HG02943 (cell line): ENCODE results near the gene TMEM87B.

Source experiments
- ATAC-seq: cut with Tn5 transposase; IDR thresholded peaks from one replicate; pipeline ENCODE4 v1.9.1; 2021; ENCODE audit warnings: mild to moderate bottlenecking, low read depth, moderate library complexity; ENCODE audit not compliant: unreplicated experiment

The TMEM87B gene

DNA sequence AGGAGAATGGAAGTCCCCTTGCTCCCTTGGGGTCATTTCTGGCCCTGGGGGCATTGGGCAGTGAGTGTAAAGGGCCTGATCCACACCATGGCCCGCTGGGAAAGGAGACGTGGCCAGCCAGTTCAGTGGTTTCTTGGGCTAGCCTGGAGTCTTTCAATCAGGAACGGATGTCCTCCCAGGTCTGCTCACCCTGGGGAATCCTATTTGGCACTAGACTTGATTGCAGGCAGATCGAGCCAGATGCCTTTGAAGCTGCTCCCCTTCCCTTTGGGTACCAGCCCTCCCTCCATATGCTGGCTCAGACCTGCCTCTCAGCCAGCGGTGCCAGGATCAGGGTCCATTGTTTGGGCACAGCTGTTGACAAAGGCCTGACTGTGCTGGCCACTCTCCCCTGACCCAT lies 94.1 kb downstream of the TMEM87B start:
- ATAC-seq = no peak

DNA sequence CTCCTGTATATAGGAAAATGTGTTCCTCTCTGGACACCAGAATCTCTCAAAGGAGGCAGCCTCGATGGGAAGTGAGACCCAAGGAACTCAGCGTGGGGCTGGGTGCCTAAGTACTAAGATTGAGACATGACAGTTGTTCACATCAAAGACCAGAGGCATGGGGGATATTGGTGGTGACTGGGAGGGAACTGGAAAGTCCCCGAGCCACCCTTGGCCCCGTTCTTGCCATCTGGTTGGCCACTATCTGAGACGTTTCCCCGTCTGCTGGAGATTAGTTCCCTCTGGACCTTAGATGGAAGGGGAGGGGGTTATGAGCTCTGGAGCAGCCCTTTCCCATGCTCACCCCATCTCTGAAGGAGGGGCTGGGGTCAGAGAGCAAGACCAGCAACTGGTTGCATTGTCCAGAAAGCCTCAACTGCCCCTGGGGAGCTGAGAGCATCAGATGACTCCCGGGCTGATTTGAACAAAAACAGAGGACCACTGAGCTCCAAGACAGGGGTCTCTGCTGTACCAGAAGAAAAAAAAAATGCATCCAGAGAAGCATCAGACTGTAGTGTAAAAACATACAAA lies 94.9 kb downstream of the TMEM87B start:
- ATAC-seq = no peak

DNA sequence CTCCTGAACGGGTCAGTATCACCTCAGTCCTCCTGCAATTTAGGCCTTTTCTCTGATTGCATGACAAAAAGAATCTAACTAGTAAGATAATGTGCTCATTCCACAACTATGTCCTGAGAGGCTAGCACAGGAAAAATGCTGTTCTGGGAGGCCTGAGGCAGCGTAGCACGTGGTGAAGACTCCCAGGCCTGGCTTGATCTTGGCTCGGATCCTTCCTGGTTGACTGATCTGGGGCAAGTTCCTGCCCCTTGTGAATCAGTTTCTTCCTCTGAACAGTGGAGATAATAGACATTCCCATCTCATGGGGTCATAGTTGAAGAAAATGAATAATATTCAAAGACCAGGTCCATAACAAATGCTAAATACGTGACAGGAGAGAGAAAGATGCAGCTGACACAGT lies 95.4 kb downstream of the TMEM87B start:
- no peak for ATAC-seq

DNA sequence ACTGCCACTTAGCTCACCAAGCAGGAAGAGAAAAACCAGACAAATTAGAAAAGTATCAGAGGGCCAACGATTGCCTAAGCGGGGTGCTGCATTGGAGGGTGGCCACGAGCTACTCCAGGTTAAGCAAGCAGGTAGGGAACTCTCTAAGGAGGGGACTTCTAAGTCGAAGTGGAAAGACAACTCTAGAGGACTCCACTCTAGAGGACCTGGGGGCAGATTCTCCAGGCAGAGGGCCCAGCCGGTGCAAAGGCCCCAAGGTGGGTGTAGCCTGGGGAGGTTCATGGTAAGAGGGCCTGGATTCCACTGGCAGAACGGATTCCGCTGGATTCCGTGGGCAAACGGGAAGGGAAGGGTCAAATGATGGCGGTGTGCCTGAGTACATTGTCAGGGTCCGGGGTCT lies 95.8 kb downstream of the TMEM87B start:
- no peak for ATAC-seq

DNA sequence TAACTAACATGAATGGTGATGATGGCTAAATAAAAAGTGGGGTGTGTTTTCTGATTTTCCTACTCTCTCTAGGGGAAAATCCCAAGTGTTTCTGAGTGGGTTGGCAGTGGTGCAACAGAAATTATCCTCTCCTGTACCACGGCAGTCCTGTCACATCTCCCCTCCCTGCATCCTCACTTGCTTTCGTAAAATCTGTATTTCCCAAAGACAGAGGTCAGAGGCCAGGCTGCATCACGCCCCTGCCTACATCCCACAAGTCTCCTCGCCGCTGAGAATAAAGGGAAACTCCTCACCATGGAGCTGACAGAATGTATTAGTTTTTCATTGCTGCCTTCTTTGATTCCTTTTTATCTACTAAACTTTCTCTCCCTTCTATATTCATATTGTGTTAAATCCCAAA lies 96.2 kb downstream of the TMEM87B start:
- ATAC-seq = no peak

DNA sequence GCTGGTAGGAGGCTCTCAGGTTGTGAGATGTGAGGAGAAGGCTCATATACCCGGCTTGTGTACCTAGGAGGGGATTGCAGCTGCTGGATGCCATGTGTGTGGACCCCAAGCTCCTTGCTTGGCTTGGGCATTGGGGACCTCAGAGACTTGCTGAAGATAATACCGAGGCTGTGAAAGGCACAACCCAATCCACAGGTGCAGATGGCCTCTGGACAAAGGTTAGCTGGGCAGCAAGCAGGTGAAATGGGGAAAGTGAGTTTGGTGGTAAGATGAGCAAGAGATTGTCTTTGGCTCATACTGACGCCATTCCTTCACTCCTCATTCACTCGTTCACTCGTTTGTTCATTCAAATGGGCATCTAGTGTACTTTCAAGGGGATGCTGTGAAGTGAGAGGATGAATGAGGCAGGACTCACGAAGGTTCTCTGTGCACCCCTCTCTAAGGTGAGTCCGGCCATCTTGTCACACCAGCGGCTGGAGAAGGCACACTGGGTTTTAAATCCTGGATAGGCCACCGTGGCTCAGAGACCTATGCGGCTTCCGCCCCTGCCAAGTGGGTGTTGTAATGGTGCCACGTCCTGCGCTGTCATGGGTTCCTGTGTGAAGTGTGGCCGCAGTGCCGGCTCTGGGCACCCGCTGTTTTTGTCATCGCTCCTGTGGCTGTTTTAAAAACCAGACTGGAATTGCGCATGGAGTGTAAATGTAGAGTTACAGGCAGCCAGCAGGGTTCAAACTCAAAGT lies 96.8 kb downstream of the TMEM87B start:
- no peak for ATAC-seq

DNA sequence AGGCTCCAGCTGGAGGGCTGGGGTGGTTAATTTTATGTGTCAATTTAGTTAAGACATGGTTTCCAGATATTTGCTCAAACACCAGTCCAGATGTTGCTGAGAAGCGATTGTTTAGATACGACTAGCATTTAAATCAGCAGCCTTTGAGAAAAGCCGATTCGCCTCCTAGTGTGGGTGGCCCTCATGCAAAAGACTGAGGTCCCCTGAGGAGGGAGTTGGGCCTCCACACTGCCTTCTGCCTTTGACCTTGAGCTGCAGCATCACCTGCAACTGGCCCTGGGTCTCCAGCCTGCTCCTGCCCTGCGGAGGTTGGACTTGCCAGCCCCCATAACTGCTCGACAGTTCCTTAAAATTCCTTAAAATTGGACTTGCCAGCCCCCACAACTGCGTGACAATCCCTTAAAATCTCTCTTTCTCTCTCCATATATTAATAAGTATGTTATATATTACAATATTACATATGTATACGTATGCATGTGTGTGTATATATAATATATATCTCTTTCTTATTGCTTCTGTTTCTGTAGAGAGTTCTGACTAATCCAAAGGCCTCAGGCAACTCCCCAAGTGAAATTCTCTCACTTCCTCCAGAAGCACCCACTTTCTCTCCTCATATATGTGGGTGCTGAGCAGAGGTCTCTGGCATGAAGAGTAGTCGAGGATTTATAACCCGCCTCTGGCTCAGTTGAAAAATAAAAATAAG lies 97.6 kb downstream of the TMEM87B start:
- no peak for ATAC-seq

DNA sequence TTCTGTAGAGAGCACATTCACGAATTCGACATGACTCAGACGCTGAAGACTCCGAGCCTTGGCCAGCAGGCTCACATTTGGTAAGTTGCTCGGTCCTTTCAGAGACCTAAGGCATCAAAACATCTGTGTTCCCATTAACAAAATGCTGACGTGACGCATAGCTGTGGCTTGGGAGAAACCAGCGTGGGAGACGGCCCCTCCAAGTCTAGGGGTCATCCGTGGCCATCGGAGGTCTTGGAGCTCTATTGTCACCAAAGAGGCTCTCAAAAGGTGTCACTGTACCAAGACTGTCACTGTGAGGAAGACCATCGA lies 98.1 kb downstream of the TMEM87B start:
- no peak for ATAC-seq

DNA sequence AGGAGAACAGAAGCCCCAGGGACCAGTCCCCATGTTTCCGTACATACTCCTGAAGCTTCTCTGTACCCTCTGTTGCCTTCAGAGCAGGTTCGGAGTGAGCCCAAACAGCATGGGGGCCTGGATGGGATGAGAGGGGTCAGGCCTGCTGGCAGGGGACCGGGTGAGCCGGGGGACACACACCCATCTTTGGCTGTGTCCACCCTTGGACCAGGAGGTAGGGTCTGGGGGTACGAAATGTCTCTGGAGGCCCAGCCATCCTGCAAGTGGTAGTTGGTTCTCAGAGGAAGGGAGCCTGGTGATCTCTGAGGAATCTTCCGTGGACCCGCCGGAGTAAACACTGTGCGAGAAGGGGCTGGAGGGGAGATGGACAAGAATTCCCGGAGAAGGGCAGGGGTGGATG lies 98.4 kb downstream of the TMEM87B start:
- ATAC-seq = no peak

DNA sequence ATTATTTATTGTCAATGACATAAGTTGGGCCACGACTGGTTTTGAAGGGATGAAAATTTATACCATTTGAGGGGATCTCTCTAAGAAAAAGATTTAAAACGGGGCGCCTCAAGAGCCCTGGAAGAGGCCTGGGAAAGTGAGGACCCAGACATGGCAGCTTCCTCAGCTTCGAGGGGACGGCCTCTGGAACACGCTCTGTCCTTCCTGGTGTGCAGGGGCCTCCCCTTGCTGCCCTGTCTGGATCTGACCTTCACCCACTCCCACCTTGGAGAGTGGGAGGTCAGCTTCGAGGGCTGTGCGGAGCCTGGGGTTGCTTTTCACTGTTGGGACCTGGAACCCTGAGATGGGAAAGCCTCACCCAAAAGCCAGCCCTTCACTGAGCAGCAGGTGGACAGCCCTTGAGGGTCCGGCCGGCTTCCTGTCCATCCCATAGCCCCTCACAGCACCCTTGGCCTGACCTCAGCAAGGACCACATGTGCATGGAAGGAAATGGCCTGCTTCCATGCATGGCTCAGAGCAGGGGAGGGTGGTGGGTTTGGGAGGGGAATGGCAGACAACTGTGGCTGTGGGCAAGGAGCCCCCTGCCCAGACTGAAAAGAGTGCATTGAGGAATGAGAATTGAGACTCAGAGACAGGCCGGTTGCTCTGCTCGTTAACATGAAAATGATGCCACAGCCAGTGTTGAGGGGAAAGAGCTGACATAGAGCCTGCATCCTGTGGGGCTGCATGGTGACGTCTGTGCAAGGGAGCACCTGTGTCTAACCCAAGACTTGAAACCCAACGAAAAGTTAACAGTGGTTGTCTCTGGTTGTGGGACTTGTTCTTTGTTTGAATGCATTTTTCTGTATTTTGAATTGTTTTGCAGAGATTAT lies 99.4 kb downstream of the TMEM87B start:
- ATAC-seq = no peak

DNA sequence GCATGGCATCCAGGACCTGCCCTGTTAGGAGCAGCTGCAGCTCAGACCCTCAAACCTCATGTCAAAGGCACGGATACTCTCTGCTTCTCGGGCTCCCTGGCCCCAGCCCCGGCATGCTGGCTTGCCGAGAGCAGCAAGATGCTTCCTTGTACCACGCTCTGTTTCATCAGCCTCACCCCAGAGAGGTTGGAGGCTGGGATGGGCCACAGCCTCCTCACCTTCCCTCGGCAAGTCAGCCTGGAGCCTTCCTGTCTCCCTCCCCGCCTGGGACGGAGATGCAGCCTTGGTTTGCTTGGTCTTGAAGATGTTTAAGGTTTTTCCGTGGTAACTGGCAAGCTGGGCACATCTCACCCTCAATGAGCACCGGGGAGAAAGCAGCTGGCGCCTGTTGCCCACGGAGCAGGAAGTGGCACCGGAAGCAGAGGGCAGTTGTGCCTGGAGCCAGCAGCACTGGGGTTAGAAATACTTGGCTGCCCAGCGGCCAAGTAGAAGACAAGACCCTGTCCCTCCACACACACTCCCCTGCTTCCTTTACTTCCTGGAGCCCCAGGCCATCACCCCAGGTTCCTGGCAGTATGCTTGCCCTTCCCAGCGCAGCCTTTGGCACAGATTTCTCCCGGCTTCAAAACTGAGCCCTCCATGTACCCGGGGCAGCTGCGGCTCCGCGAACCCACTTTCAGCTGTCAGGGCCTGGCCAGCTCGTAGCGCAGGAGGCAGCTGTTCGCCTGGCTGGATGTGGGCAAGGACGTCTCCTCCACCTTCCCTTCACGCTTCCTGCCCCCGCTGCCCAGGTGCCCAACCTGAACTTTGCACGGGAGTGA lies 100.5 kb downstream of the TMEM87B start:
- no peak for ATAC-seq

DNA sequence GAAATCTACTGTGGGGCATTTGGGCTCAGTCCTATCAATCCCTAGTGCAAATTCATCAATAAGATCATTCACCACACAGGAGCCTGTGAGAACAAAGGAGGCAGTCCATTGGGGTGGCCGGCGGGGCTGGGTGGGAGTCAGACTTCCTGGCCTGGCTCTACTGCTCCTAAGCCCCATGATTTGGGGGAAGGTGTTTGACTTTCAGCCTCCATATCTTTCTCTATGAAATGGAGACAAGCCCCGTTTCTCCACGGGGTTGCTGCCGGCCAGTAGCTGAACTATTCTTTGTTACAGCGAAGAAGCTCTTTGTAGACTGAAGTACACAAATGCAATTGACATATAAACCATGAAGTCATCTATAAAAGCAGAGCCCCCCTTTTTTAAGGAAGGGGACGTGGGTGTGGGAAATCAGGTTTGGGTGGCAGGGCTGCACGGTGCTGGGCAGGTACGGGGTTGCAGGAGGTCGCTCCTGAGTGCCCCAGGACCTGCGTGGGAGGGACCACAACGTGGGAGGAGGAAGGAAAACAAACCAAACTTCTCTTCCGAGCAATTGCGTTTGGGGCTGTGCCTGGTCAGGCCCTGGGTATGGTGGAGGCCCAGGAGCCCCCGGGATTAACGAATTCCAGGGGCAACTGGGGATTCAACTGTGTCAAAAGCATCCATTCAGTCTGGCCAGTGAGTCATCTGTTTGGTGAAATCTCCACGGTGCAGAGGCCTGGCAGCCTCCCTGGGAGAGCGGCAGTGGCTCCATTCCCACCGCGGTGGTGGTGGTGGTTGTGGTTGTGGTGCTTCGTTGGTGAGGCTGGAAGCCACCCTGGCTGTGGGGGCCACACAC lies 101.3 kb downstream of the TMEM87B start:
- ATAC-seq = no peak

DNA sequence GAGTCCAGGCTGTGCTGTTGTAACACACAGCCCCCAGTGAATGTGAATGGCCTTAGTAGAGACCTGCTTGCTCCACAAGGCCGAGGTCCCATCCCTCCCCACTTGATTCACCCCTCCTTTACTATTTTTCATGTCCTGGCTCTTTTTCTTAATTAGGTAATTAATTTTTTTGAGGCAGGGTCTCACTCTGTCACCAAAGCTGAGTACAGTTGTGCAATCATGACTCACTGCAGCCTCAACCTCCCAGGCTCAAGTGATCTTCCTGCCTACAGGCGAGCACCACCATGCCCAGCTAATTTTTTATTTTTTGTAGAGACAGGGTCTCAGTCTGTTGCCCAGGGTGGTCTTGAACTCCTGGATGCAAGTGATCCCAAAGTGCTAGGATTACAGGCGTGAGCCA lies 102.4 kb downstream of the TMEM87B start:
- ATAC-seq = no peak

DNA sequence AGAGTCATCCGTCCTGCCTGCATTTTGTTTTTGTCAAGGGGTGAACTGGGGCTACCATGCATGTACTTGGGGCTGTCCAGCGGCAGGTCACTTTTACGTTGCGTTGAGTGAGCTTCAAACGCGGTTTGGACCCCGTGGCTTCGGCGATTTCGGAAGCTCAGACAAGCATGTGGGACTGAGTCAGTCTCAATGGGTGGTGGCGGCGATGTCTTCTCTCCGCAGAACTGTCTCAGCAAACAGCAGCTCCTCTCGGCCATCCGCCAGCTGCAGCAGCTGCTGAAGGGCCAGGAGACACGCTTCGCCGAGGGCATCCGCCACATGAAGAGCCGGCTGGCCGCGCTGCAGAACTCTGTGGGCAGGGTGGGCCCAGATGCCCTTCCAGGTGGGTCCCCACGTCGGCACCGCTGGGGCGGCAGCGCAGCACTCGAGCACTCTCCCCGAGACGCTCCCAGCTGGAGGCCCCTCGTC lies 104.4 kb downstream of the TMEM87B start:
- no peak for ATAC-seq

DNA sequence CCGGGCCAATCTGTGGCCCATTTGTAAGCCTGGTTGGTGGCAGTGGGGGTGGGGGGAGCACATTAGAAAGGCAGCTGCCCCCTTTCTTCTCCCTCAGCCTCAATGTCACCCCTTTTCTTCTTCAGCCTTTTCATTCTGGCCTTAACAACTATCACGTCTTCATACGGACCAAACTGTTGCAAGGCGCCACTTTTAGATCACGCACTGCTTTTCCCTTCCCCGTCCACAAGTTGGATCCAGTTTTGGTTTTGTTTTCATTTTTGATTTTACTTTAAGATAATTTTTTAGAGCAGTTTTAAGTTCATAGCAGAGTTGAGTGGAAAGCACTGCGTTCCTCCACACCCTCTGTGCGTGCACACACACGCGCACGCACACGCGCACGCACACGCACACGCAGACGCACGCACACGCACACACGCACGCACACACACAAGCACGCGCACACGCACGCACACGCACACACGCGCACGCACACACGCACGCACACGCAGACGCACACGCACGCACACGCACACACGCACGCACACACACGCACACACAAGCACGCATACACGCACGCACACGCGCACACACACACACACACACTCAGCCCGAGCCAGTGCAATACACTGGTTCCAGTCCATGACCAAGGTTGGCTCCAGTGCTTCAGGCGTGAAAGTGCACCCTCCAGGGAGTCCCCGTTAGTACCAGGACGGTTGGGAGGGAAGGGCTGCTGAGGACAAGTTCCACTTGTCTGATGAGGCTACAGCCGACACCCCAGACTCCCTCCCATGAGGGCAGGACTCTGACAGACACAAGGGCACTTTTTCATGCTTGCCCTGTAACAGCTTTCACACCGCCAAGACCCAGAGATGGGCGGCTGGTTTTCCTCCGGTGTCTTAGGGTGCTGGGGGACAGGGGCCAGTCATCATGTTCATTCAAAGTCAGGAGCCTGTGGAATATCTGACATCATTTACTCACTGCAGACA lies 105.5 kb downstream of the TMEM87B start:
- ATAC-seq = no peak

DNA sequence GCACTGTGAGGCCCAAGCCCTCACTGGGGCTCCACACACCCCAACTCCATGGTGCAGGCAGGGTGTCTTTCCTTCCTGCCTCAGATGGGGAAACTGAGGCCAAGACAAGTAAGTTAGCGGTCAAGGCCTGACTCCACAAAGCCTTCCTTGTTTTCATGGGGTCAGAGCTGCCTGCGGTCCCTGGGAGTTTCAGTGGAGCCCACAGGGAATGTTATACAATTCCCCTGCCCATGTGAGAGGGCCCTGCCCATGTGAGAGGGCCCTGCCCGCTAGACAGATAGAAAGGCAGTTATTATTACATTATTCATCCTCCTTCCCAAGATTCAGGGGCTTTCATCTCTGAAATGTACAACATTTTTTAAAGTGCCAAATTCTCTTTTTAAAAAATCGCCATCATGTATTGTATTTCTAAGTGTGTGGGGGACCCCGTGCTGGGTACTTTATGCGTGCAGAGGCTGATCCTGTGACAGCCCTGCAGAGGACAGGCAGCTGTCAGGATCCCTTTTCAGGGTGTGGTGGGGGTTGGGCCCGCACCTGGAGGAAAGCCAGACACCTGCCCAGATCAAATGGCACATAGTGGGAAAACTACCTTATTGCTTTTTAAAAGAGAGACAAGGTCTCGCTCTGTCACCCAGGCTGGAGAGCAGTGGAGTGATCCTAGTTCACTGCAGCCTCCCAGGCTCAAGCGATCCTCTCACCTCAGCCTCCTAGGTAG lies 106.5 kb downstream of the TMEM87B start:
- no peak for ATAC-seq

DNA sequence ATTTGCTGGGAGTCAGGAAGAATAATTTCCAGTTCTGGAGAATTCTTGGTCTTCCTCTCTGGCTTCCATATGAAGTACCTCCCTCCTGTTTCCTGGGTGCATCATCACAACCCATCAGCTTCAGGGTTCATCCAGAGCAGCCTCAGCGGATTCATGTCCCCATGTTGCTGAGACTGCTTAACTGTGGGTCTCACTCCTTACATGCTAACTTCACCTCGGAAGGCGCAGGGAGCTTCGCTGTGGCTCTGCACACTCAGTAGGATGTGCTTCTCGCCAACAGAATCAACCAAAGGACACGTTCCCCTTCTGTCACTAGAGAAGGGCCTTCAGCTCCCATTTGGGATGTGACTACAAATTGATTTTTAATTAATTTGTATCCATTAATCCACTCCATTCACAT lies 107.3 kb downstream of the TMEM87B start:
- no peak for ATAC-seq

DNA sequence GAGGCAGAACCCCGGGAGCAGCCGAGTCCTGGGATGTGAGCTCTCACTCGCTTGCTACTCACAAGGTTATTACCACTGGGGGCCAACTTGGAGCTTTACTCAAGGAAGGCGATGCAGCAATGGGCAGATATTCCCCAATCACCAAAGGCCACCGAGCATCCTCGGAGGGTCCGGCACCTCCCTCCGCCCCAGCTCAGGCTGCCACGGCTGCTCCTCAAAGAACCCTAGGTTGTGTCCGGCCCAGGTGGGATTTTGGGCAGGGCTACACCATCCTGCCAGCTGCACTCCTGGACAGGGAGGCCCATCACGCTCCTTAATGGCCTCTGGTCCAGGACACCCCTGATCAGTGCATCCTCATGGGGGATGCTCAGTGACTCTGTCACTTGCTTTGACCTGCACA lies 107.9 kb downstream of the TMEM87B start:
- no peak for ATAC-seq
